ENCODE data around the gene MAN2B1. TPM values are rescaled to one million over a fixed set of nuclear protein-coding genes. Genes with fewer than 3 reads are reported as not detected.

MAN2B1 gene
- total and polyA plus RNA-seq, 2 donors from 2014 or later: 63.9 to 90.5 TPM

DNA sequence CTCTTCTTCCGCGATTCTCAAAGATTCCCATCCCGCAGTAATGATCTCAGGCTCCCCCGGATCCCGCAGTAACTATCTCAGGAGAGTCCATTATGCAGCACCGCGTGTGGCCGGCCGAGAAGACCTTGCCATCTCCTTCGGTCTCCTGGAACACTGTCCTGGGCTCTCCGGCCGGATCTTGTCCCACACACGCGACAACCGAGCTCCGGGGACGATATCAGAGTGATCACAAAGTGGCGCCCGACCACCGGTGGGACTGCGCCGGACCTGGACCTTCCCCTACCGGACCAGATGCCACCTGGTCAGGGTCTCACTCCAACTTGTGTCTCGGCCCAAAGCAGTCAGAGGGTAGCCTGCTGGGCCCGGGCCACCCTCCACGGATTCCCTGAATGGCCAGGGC, 24.0 kb downstream of the MAN2B1 start:
- H3K27me3 ChIP-seq (ENCODE audit: control insufficient read depth, insufficient read depth, low read length): no peaks in the 10 kb centered on the region
- H3K9ac ChIP-seq (ENCODE audit: low read length in 3 of 3): no peak overlapping the region
- peak in 1 of 5 donors; percentile 23 for DNase-seq
- TF ChIP-seq, protein P1, sequence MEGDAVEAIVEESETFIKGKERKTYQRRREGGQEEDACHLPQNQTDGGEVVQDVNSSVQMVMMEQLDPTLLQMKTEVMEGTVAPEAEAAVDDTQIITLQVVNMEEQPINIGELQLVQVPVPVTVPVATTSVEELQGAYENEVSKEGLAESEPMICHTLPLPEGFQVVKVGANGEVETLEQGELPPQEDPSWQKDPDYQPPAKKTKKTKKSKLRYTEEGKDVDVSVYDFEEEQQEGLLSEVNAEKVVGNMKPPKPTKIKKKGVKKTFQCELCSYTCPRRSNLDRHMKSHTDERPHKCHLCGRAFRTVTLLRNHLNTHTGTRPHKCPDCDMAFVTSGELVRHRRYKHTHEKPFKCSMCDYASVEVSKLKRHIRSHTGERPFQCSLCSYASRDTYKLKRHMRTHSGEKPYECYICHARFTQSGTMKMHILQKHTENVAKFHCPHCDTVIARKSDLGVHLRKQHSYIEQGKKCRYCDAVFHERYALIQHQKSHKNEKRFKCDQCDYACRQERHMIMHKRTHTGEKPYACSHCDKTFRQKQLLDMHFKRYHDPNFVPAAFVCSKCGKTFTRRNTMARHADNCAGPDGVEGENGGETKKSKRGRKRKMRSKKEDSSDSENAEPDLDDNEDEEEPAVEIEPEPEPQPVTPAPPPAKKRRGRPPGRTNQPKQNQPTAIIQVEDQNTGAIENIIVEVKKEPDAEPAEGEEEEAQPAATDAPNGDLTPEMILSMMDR (IDR thresholded peaks at IDR 0.05; ENCODE audit: borderline replicate concordance, extremely low read depth, insufficient read depth): no peak
- no peak overlapping the region for H3K4me3 ChIP-seq (ENCODE audit: low read length in 3 of 3)
- intact Hi-C loops (cut with DNase I): no loop called here
- H3K9me3 ChIP-seq (ENCODE audit: control insufficient read depth in 2 of 3, insufficient read depth in 1 of 3, low read length in 3 of 3): no peaks in the 10 kb centered on the region
- H3K27ac ChIP-seq (ENCODE audit: low read depth in 2 of 2, low read length in 2 of 2): no peak overlapping the region
- H3K36me3 ChIP-seq (ENCODE audit: control insufficient read depth in 2 of 3, insufficient read depth in 3 of 3, low read length in 3 of 3): no peaks in the 10 kb centered on the region
- FAIRE-seq: no peak
- H3K4me1 ChIP-seq (ENCODE audit: control insufficient read depth in 2 of 3, insufficient read depth in 2 of 3, low read depth in 1 of 3, low read length in 3 of 3): peaks cover 0 to 6% (median 0%) of the 10 kb centered on the region in 3 donors

DNA sequence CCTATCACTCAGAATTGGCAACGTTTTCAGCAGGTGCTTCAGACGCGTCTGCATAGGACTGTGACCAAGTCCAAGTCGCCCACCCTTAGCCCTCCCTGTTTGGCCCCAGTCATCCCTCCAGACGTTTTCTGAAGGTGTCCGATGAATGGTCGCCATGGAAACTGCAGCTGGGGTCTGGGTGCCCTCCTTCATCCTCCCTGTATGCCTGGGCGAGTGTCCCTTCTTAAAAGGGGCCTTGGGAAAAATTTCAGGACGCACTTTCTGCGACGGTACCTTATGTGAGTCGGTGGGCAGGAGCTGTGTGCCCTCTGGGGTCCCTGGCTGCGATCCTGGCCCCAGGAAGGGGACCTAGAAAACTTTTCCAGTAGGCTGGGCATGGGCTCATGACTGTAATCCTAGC, 25.1 kb downstream of the MAN2B1 start:
- Histone ChIP-seq H3K9ac (ENCODE audit: low read length in 3 of 3) (no peak overlapping the region), H3K27ac (ENCODE audit: low read depth in 2 of 2, low read length in 2 of 2) (no peak overlapping the region)
- FAIRE-seq: no peak

DNA sequence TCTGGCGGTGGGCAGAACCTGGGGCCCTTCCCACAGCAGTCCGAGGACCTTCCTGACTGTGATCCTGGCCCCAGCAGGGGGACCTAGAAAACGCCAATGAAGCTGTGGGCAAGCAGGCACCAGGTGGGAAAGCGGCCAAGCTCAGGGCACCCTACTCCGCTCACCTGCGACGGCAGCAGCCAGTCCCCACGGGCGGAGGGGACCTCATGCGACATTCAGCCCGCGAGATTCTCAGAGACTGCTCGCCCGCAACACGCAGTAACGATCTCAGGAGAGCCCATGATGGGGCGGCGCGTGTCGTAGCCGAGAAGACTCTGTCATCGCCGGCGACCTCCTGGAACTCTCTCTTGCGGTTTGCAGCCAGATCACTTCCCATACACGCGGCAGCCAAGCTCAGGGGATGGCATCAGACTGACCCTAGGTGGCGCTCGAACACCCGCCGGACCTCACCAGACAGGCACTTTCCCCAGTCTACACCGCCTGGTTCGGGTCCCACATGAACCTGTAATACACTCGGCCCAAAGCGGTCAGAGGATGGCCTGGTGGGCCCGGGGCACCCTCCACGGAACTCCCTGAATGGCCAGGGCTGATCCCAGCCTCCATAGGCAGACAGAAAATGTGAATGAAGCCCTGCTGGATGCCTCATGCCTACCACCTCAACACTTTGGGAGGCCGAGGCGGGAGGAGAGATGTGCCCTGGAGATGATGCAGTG, 26.5 kb downstream of the MAN2B1 start:
- intact Hi-C loops (cut with DNase I): no loop called here
- DNase-seq (peak; percentile 85 to 93 (median 88)), FAIRE-seq (no peak)
- Histone ChIP-seq H3K4me3 (ENCODE audit: low read length in 3 of 3) (peak overlapping the region in 2 of 3 donors; percentile 4 to 51), H3K9me3 (ENCODE audit: control insufficient read depth in 2 of 3, insufficient read depth in 1 of 3, low read length in 3 of 3) (no peaks in the 10 kb centered on the region), H3K27me3 (ENCODE audit: control insufficient read depth, insufficient read depth, low read length) (no peaks in the 10 kb centered on the region), H3K9ac (ENCODE audit: low read length in 3 of 3) (peak overlapping the region in 2 of 3 donors; percentile 41 to 55), H3K4me1 (ENCODE audit: control insufficient read depth in 2 of 3, insufficient read depth in 2 of 3, low read depth in 1 of 3, low read length in 3 of 3) (peaks cover 0 to 6% (median 0%) of the 10 kb centered on the region in 3 donors), H3K36me3 (ENCODE audit: control insufficient read depth in 2 of 3, insufficient read depth in 3 of 3, low read length in 3 of 3) (no peaks in the 10 kb centered on the region), H3K27ac (ENCODE audit: low read depth in 2 of 2, low read length in 2 of 2) (no peak overlapping the region)
- TF ChIP-seq, protein P1 (IDR thresholded peaks at IDR 0.05; ENCODE audit: borderline replicate concordance, extremely low read depth, insufficient read depth): peak; percentile 79

More for the DNA sequence above, 25.1 kb downstream of the MAN2B1 start:
- Histone ChIP-seq H3K4me3 (ENCODE audit: low read length in 3 of 3) (no peak overlapping the region), H3K4me1 (ENCODE audit: control insufficient read depth in 2 of 3, insufficient read depth in 2 of 3, low read depth in 1 of 3, low read length in 3 of 3) (peaks cover 0 to 6% (median 0%) of the 10 kb centered on the region in 3 donors), H3K36me3 (ENCODE audit: control insufficient read depth in 2 of 3, insufficient read depth in 3 of 3, low read length in 3 of 3) (no peaks in the 10 kb centered on the region), H3K9me3 (ENCODE audit: control insufficient read depth in 2 of 3, insufficient read depth in 1 of 3, low read length in 3 of 3) (no peaks in the 10 kb centered on the region), H3K27me3 (ENCODE audit: control insufficient read depth, insufficient read depth, low read length) (no peaks in the 10 kb centered on the region)
- intact Hi-C loops (cut with DNase I): no loop called here
- DNase-seq: peak in 1 of 5 donors; percentile 43
- TF ChIP-seq, protein P1 (IDR thresholded peaks at IDR 0.05; ENCODE audit: borderline replicate concordance, extremely low read depth, insufficient read depth): no peak
